ENCODE measurements around the gene DIPK1B. TPM values are rescaled to one million over a fixed set of nuclear protein-coding genes. Genes with fewer than 3 reads are reported as not detected.
A peak's percentile ranks its signal among the peaks of the same experiment; 100 is the strongest.

The DIPK1B gene
- total RNA-seq, 1 experiment from 2014 or later: 45.4 TPM

DNA sequence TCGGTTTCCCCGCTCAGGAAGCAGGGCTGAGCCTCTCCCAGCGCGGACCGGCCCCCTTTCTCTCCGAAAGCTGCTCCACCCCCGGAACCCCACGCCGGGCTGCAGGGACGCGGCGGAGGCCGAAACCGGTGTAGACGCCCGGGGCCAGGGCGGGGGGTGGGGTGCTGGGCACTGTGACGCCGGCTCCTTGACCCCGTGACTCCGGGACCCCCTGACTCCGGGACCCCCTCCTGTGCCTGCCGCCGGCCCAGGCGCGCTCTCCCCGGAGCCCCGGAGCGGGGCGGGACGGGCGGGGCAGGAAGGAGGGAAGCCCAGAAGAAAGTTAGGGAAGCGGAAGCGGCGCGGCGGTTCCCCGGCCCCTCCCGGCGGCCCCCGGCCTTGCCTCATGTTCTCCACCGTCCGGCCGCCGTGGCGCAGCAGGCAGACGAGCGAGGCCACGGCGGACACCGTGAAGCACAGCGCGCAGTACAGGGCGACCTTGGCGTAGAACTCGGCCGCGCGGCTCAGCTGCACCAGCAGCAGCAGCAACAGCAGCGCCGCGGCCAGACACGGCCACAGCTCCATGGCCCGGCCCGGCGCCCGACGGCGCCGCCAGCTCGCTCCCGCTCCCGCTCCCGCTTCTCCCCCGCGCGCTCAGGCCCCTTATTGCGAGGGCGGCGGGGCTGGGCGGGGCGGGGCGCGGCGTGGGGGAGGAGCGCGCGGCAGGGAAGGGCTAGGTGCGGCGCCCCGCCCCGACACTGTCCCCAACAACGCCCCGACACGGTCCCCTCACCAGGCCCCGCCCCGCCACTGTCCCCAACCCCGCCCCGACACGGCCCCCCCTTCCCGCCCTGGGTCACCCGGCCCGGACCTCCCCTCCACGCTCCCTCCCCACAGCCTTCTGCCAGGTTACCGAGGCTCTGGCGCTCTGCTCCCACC, 25.3 kb upstream of the DIPK1B start, which contains the start of gene AGPAT2:
TSS of gene AGPAT2 (minus strand) at position 664 of the 918 bp plus-strand sequence. CDS start at position 564, 100 bp downstream.
- H3K27ac Mint-ChIP-seq: no peak within 1 kb of the TSS
- POLR2A ChIA-PET: interaction anchor here (1.1 kb wide), 1 partner anchor 11 kb away, joined by 3 read pairs; no protein-coding TSS in a partner anchor
- TF ChIP-seq, protein P1, sequence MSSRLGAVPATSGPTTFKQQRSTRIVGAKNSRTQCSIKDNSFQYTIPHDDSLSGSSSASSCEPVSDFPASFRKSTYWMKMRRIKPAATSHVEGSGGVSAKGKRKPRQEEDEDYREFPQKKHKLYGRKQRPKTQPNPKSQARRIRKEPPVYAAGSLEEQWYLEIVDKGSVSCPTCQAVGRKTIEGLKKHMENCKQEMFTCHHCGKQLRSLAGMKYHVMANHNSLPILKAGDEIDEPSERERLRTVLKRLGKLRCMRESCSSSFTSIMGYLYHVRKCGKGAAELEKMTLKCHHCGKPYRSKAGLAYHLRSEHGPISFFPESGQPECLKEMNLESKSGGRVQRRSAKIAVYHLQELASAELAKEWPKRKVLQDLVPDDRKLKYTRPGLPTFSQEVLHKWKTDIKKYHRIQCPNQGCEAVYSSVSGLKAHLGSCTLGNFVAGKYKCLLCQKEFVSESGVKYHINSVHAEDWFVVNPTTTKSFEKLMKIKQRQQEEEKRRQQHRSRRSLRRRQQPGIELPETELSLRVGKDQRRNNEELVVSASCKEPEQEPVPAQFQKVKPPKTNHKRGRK (CRISPR knock-in tag; IDR thresholded peaks at IDR 0.05; ENCODE audit: borderline replicate concordance): no peak
- TF ChIP-seq, protein P2, sequence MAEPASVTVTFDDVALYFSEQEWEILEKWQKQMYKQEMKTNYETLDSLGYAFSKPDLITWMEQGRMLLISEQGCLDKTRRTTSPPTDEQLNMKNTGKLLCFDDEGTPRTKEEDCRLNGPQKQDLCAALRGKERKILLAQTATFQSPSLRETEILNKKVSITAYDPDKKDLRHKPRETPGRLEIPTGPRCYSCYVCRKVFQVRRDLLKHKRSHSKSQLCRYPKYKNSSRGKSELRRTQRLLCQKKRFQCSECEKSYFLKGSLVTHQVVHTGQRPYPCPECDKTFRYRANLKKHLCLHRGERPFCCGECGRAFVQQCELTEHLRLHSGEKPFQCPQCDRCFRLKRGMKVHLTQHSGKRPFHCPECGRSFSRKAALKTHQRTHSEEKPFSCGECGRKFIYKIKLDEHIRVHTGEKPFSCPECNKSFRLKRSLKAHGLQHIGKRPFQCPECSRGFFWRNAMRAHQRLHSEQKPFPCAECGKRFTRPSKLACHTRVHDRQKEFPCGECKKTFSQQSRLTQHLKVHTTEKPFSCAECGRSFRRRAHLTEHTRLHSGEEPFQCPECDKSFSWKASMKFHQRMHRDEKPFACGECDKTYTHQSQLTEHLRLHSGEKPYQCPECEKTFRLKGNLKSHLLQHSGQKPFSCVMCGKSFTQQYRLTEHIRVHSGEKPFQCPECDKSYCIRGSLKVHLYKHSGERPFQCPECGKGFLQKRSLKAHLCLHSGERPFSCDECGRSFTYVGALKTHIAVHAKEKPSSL (CRISPR knock-in tag; conservative IDR thresholded peaks at IDR 0.05): no peak
- TF ChIP-seq, protein P3, sequence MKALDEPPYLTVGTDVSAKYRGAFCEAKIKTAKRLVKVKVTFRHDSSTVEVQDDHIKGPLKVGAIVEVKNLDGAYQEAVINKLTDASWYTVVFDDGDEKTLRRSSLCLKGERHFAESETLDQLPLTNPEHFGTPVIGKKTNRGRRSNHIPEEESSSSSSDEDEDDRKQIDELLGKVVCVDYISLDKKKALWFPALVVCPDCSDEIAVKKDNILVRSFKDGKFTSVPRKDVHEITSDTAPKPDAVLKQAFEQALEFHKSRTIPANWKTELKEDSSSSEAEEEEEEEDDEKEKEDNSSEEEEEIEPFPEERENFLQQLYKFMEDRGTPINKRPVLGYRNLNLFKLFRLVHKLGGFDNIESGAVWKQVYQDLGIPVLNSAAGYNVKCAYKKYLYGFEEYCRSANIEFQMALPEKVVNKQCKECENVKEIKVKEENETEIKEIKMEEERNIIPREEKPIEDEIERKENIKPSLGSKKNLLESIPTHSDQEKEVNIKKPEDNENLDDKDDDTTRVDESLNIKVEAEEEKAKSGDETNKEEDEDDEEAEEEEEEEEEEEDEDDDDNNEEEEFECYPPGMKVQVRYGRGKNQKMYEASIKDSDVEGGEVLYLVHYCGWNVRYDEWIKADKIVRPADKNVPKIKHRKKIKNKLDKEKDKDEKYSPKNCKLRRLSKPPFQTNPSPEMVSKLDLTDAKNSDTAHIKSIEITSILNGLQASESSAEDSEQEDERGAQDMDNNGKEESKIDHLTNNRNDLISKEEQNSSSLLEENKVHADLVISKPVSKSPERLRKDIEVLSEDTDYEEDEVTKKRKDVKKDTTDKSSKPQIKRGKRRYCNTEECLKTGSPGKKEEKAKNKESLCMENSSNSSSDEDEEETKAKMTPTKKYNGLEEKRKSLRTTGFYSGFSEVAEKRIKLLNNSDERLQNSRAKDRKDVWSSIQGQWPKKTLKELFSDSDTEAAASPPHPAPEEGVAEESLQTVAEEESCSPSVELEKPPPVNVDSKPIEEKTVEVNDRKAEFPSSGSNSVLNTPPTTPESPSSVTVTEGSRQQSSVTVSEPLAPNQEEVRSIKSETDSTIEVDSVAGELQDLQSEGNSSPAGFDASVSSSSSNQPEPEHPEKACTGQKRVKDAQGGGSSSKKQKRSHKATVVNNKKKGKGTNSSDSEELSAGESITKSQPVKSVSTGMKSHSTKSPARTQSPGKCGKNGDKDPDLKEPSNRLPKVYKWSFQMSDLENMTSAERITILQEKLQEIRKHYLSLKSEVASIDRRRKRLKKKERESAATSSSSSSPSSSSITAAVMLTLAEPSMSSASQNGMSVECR (CRISPR knock-in tag; IDR thresholded peaks at IDR 0.05; ENCODE audit: borderline replicate concordance): no peak
- TF ChIP-seq TP53 (CRISPR knock-in tag; IDR thresholded peaks at IDR 0.05): no peak
- TF ChIP-seq CREB1 (CRISPR knock-in tag; IDR thresholded peaks at IDR 0.05): no peak
- TF ChIP-seq, protein P4, sequence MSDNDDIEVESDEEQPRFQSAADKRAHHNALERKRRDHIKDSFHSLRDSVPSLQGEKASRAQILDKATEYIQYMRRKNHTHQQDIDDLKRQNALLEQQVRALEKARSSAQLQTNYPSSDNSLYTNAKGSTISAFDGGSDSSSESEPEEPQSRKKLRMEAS (CRISPR knock-in tag; IDR thresholded peaks at IDR 0.05): peak; percentile 46; the same call in 1 of the 2 replicates
- TF ChIP-seq KAT7 (CRISPR knock-in tag; IDR thresholded peaks at IDR 0.05; ENCODE audit: borderline replicate concordance): no peak; the same call in 1 of the 2 replicates
- TF ChIP-seq, protein P5, sequence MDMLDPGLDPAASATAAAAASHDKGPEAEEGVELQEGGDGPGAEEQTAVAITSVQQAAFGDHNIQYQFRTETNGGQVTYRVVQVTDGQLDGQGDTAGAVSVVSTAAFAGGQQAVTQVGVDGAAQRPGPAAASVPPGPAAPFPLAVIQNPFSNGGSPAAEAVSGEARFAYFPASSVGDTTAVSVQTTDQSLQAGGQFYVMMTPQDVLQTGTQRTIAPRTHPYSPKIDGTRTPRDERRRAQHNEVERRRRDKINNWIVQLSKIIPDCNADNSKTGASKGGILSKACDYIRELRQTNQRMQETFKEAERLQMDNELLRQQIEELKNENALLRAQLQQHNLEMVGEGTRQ (CRISPR knock-in tag; IDR thresholded peaks at IDR 0.05): peak; percentile 2; the same call in 1 of the 2 replicates
- TF ChIP-seq, protein P6, sequence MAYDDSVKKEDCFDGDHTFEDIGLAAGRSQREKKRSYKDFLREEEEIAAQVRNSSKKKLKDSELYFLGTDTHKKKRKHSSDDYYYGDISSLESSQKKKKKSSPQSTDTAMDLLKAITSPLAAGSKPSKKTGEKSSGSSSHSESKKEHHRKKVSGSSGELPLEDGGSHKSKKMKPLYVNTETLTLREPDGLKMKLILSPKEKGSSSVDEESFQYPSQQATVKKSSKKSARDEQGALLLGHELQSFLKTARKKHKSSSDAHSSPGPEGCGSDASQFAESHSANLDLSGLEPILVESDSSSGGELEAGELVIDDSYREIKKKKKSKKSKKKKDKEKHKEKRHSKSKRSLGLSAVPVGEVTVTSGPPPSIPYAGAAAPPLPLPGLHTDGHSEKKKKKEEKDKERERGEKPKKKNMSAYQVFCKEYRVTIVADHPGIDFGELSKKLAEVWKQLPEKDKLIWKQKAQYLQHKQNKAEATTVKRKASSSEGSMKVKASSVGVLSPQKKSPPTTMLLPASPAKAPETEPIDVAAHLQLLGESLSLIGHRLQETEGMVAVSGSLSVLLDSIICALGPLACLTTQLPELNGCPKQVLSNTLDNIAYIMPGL (CRISPR knock-in tag; IDR thresholded peaks at IDR 0.05): no peak; the same call in 1 of the 2 replicates
- no peak for TF ChIP-seq GTF2I (CRISPR knock-in tag; conservative IDR thresholded peaks at IDR 0.05)
- no peak for TF ChIP-seq ZNF416 (CRISPR knock-in tag; IDR thresholded peaks at IDR 0.05)
- TF ChIP-seq, protein P7, sequence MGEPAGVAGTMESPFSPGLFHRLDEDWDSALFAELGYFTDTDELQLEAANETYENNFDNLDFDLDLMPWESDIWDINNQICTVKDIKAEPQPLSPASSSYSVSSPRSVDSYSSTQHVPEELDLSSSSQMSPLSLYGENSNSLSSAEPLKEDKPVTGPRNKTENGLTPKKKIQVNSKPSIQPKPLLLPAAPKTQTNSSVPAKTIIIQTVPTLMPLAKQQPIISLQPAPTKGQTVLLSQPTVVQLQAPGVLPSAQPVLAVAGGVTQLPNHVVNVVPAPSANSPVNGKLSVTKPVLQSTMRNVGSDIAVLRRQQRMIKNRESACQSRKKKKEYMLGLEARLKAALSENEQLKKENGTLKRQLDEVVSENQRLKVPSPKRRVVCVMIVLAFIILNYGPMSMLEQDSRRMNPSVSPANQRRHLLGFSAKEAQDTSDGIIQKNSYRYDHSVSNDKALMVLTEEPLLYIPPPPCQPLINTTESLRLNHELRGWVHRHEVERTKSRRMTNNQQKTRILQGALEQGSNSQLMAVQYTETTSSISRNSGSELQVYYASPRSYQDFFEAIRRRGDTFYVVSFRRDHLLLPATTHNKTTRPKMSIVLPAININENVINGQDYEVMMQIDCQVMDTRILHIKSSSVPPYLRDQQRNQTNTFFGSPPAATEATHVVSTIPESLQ (CRISPR knock-in tag; IDR thresholded peaks at IDR 0.05): no peak
- TF ChIP-seq SP1 (CRISPR knock-in tag; conservative IDR thresholded peaks at IDR 0.05): no peak
- no peak for TF ChIP-seq NR1H2 (CRISPR knock-in tag; IDR thresholded peaks at IDR 0.05)
- TF ChIP-seq PRRX2 (CRISPR knock-in tag; IDR thresholded peaks at IDR 0.05): no peak
- no peak for TF ChIP-seq EMX1 (CRISPR knock-in tag; IDR thresholded peaks at IDR 0.05)
- TF ChIP-seq JUN (CRISPR knock-in tag; IDR thresholded peaks at IDR 0.05): 0 out of 2 replicates have a peak, but pooled peaks have one; percentile 19
- TF ChIP-seq, protein P8, sequence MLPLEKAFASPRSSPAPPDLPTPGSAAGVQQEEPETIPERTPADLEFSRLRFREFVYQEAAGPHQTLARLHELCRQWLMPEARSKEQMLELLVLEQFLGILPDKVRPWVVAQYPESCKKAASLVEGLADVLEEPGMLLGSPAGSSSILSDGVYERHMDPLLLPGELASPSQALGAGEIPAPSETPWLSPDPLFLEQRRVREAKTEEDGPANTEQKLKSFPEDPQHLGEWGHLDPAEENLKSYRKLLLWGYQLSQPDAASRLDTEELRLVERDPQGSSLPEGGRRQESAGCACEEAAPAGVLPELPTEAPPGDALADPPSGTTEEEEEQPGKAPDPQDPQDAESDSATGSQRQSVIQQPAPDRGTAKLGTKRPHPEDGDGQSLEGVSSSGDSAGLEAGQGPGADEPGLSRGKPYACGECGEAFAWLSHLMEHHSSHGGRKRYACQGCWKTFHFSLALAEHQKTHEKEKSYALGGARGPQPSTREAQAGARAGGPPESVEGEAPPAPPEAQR (CRISPR knock-in tag; IDR thresholded peaks at IDR 0.05): no peak
- TF ChIP-seq ZNF423 (CRISPR knock-in tag; IDR thresholded peaks at IDR 0.05): 0 out of 2 replicates have a peak, but pooled peaks have one; percentile 32
- TF ChIP-seq SMAD3 (CRISPR knock-in tag; IDR thresholded peaks at IDR 0.05; ENCODE audit: borderline replicate concordance): no peak

More for the DNA sequence above, 25.3 kb upstream of the DIPK1B start, which contains the start of gene AGPAT2:
- Mint-ChIP-seq H3K4me3 (peak within 1 kb of the TSS; percentile 68), H3K9me3 (no peaks in the 10 kb centered on the region), H3K4me1 (peaks cover 11% of the 10 kb centered on the region), H3K27me3 (ENCODE audit: low read depth) (no peaks in the 10 kb centered on the region; the same call in 1 of the 2 replicates), H3K36me3 (no peaks in the 10 kb centered on the region)
- CTCF ChIA-PET: interaction anchor here (0.6 to 9.6 kb wide), 9 partner anchors 8 to 84 kb away, joined by 3 to 103 read pairs (median 5); no protein-coding TSS in a partner anchor
- ATAC-seq (peak; percentile 59), DNase-seq (ENCODE audit: low spot score) (peak; percentile 61)
